Osteocyte (in vitro differentiated cells): ENCODE data around the gene C18orf54. TPM values are rescaled to one million over a fixed set of nuclear protein-coding genes. Genes with fewer than 3 reads are reported as not detected.

Experiments used
- DNase-seq: peaks from one replicate; pipeline ENCODE4 v3.0.0; 2021; ENCODE audit warnings: mixed read lengths; ENCODE audit not compliant: unreplicated experiment; ENCODE audit errors: extremely low spot score
- H3K27ac Mint-ChIP-seq: one replicate; pipeline ENCODE4 v1.8.0; 2021; ENCODE audit warnings: mild to moderate bottlenecking, mixed read lengths; ENCODE audit not compliant: unreplicated experiment
- H3K27me3 Mint-ChIP-seq: one replicate; pipeline ENCODE4 v1.8.0; 2021; ENCODE audit warnings: mixed read lengths; ENCODE audit not compliant: unreplicated experiment
- H3K36me3 Mint-ChIP-seq: one replicate; pipeline ENCODE4 v1.8.0; 2021; ENCODE audit warnings: mixed read lengths; ENCODE audit not compliant: unreplicated experiment
- H3K4me1 Mint-ChIP-seq: one replicate; pipeline ENCODE4 v1.8.0; 2021; ENCODE audit warnings: mixed read lengths; ENCODE audit not compliant: unreplicated experiment
- H3K4me3 Mint-ChIP-seq: one replicate; pipeline ENCODE4 v1.8.0; 2021; ENCODE audit warnings: mild to moderate bottlenecking, moderate library complexity, mixed read lengths; ENCODE audit not compliant: unreplicated experiment
- H3K9me3 Mint-ChIP-seq: one replicate; pipeline ENCODE4 v1.8.0; 2021; ENCODE audit warnings: mixed read lengths; ENCODE audit not compliant: unreplicated experiment
- total RNA-seq: library from RNA; stranded (reverse); gene quantifications from 2 replicates; pipeline ENCODE4 v1.2.1, GENCODE V29; 2021
- TF ChIP-seq, protein P1 (sequence below): fragments of 200-600 bp; sonication (generic); IDR thresholded peaks from 2 replicates; pipeline ENCODE4 v1.5.0; 2021; ENCODE audit warnings: antibody characterized with exemption, mild to moderate bottlenecking, moderate library complexity

C18orf54 gene
- total RNA-seq, 1 donor from 2014 or later, result 6.4 TPM

DNA sequence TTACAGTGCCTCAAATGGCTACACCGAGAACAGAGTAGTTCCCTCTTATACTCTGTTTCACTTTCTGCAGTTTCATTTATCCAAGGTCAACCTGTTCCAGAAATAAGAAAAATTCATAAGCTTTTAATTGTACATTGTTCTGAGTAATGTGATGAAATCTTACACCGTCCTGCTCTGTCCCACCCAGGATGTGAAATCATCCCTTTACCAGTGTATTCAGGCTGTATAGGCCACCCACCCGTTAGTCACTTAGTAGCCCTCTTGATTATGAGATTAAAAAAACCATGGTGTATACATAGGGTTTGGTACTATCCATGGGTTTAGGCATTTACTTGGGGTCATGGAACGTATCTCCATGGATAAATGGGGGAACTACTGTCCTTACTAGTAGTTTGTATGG lies 29.9 kb upstream of the C18orf54 start:
- no peaks in the 10 kb centered on the region for H3K9me3 Mint-ChIP-seq
- no peak overlapping the region for H3K27ac Mint-ChIP-seq
- peaks cover 13% of the 10 kb centered on the region for H3K27me3 Mint-ChIP-seq
- H3K4me1 Mint-ChIP-seq, result peaks cover 6% of the 10 kb centered on the region
- TF ChIP-seq, protein P1, sequence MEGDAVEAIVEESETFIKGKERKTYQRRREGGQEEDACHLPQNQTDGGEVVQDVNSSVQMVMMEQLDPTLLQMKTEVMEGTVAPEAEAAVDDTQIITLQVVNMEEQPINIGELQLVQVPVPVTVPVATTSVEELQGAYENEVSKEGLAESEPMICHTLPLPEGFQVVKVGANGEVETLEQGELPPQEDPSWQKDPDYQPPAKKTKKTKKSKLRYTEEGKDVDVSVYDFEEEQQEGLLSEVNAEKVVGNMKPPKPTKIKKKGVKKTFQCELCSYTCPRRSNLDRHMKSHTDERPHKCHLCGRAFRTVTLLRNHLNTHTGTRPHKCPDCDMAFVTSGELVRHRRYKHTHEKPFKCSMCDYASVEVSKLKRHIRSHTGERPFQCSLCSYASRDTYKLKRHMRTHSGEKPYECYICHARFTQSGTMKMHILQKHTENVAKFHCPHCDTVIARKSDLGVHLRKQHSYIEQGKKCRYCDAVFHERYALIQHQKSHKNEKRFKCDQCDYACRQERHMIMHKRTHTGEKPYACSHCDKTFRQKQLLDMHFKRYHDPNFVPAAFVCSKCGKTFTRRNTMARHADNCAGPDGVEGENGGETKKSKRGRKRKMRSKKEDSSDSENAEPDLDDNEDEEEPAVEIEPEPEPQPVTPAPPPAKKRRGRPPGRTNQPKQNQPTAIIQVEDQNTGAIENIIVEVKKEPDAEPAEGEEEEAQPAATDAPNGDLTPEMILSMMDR, result no peak
- no peak for DNase-seq
- H3K4me3 Mint-ChIP-seq, result no peak overlapping the region
- H3K36me3 Mint-ChIP-seq, result no peaks in the 10 kb centered on the region

DNA sequence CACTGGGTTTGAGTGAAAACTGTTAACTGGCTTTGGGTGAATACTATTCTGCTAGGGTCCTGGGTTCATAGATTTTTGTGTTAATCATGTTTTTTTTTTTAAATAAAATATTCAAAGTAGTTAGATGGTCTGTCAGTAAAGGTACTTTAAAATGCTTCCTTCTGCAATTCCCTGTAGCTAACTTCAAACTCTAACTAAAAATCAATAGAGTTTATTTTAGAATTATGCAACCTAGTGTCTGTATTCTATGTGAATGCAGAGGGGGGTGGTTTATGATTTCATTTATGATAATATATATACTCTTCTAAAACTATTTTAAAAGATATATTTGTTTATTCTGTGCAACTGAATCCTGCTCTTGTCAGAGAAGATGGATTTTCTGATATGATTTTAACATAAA lies 27.9 kb upstream of the C18orf54 start:
- DNase-seq, result no peak
- Mint-ChIP-seq H3K9me3 (no peaks in the 10 kb centered on the region), H3K4me1 (no peaks in the 10 kb centered on the region), H3K36me3 (no peaks in the 10 kb centered on the region), H3K27ac (no peak overlapping the region), H3K4me3 (no peak overlapping the region), H3K27me3 (peaks cover 16% of the 10 kb centered on the region)
- TF ChIP-seq, protein P1, result no peak

DNA sequence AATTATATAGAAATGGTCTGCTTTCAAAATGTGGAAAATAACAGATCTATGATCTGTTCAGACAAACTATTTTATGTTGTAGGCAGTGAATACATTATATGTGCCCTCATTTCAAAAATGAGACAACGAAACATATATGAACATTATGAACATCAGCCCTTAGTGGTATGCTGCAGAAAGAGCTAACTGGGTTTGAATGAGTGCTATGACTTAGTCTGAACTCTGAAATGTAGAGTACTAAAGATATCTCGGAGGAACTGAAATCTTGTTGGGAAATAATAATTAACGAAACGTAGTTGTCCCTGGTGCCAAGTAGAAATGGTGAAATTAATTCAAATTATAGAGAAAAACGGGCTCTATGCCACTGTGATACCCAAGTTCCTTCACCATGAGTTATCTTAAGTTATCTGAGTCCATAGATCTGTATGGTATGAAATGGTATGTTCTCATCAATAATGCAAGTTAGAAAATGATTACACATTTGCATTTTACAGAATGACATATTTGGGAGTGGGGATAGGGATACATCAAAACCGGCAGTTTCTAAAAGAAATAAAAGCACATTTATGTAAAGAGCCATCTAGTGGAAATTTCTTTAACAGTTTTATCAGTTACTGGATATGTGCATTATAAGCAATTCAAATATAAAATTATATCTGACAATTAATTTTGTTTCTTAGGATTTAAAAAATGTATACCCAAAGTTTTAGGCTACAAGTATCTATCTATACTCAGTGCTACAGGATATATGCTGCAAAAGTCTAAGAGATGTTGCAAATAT lies 26.7 kb upstream of the C18orf54 start:
- Mint-ChIP-seq H3K36me3 (no peaks in the 10 kb centered on the region), H3K27me3 (peaks cover 21% of the 10 kb centered on the region), H3K27ac (no peak overlapping the region), H3K4me1 (no peaks in the 10 kb centered on the region), H3K4me3 (no peak overlapping the region), H3K9me3 (no peaks in the 10 kb centered on the region)
- DNase-seq, result no peak
- TF ChIP-seq, protein P1, result peak; percentile 40

DNA sequence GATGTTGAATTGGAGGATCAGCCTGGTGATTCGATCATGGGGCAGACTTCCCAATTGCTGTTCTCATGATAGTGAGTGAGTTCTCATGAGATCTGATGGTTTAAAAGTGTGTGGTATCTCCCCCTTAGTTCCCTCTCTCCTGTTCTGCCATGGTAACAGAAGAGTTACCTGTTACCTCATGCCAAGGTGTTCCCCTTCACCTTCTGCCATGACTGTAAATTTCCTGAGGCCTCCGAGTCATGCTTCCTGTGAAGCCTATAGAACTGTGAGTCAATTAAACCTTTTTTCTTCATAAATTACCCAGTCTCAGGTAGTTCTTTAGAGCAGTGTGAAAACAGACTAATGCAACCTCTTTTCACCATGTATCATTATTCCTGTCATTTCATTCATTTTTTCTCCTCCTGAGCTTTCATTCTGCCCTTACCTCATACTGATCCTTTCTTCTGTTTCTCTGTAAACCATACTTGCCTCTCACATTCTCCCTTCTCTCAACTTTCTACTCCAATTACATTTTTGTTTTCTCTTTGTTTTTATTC lies 22.0 kb upstream of the C18orf54 start:
- Mint-ChIP-seq H3K27me3 (peaks cover 21% of the 10 kb centered on the region), H3K4me3 (no peak overlapping the region), H3K4me1 (no peaks in the 10 kb centered on the region), H3K9me3 (no peaks in the 10 kb centered on the region), H3K36me3 (no peaks in the 10 kb centered on the region), H3K27ac (no peak overlapping the region)
- DNase-seq, result no peak
- TF ChIP-seq, protein P1, result no peak

DNA sequence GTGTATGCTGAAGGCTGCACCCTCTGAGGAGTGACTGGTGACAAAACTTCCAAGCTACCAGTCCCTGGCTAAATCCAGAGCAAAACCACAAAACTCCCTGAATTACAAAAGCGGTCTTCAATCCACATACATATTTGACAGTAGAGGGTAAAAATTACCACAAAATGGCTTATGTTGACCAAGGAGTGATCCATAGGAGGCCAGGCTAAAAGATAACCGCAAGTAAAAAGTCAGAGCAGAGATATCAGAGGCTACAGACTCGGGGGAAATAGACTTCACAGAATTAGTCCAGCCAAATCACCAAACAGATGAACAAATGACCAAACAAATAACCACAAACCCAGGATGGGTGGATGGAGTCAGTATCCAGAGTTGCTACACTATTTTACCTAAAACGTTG lies 19.5 kb upstream of the C18orf54 start:
- no peaks in the 10 kb centered on the region for H3K4me1 Mint-ChIP-seq
- H3K36me3 Mint-ChIP-seq, result no peaks in the 10 kb centered on the region
- no peak for DNase-seq
- TF ChIP-seq, protein P1, result no peak
- peaks cover 16% of the 10 kb centered on the region for H3K27me3 Mint-ChIP-seq
- H3K9me3 Mint-ChIP-seq, result peaks cover 3% of the 10 kb centered on the region
- H3K27ac Mint-ChIP-seq, result no peak overlapping the region
- no peak overlapping the region for H3K4me3 Mint-ChIP-seq
